GM12878 (cell line): ENCODE data around the gene LTN1. TPM values are rescaled to one million over a fixed set of nuclear protein-coding genes. Genes with fewer than 3 reads are reported as not detected.

Experiments used
- BCL11A ChIP-seq: IDR thresholded peaks from 2 replicates; pipeline ENCODE4 v1.6.1; 2011; ENCODE audit warnings: low read depth, low read length
- CHD1 ChIP-seq: IDR thresholded peaks from 2 replicates; pipeline ENCODE4 v1.6.1; 2012; ENCODE audit warnings: low read depth, low read length, improper control_type of control experiment
- E2F4 ChIP-seq: IDR thresholded peaks from 2 replicates; pipeline ENCODE4 v1.6.1; 2012; ENCODE audit warnings: low read depth, low read length, improper control_type of control experiment
- ETV6 ChIP-seq, 2 experiments: fragments of 450-650 bp in 1 of 2; IDR thresholded peaks in 1 of 2; conservative IDR thresholded peaks in 1 of 2; 2 replicates each; pipeline ENCODE4 v1.6.1; 2014; ENCODE audit warnings: antibody characterized with exemption in 1 of 2, borderline replicate concordance in 1 of 2, low read depth in 1 of 2, mild to moderate bottlenecking in 1 of 2, moderate library complexity in 1 of 2
- EZH2 ChIP-seq: IDR thresholded peaks from 2 replicates; pipeline ENCODE4 v1.6.1; 2012; ENCODE audit warnings: low read depth, mild to moderate bottlenecking, control low read depth, inconsistent platforms, low read length, borderline replicate concordance; ENCODE audit not compliant: control insufficient read depth
- FOXM1 ChIP-seq: IDR thresholded peaks from 2 replicates; pipeline ENCODE4 v1.6.1; 2012; ENCODE audit warnings: low read depth, mild to moderate bottlenecking, inconsistent platforms, low read length, moderate library complexity
- GABPA ChIP-seq: IDR thresholded peaks from 2 replicates; pipeline ENCODE4 v1.6.1; 2014; ENCODE audit warnings: antibody characterized with exemption, low read depth, mild to moderate bottlenecking, inconsistent platforms
- KAT2A ChIP-seq: conservative IDR thresholded peaks from 2 replicates; pipeline ENCODE4 v1.6.1; 2011; ENCODE audit warnings: low read depth, low read length; ENCODE audit not compliant: control insufficient read depth
- MTA2 ChIP-seq: fragments of 450-650 bp; IDR thresholded peaks from 2 replicates; pipeline ENCODE4 v1.6.1; 2016; ENCODE audit warnings: low read depth, mild to moderate bottlenecking, moderate library complexity
- MTA3 ChIP-seq: IDR thresholded peaks from 2 replicates; pipeline ENCODE4 v1.6.1; 2012; ENCODE audit warnings: low read length, inconsistent platforms, borderline replicate concordance
- MYC ChIP-seq: IDR thresholded peaks from 2 replicates; pipeline ENCODE4 v1.6.1; 2011; ENCODE audit warnings: mild to moderate bottlenecking, low read length, moderate library complexity, inconsistent platforms; ENCODE audit not compliant: insufficient read depth, insufficient replicate concordance, insufficient read length, severe bottlenecking
- NKRF ChIP-seq: fragments of 450-650 bp; conservative IDR thresholded peaks from 2 replicates; pipeline ENCODE4 v1.6.1; 2017; ENCODE audit warnings: mild to moderate bottlenecking, moderate library complexity
- NR2C1 ChIP-seq: fragments of 450-650 bp; IDR thresholded peaks from 2 replicates; pipeline ENCODE4 v1.6.1; 2017; ENCODE audit warnings: antibody characterized with exemption, mild to moderate bottlenecking, moderate library complexity
- NR2C2 ChIP-seq: IDR thresholded peaks from 2 replicates; pipeline ENCODE4 v1.6.1; 2011; ENCODE audit warnings: borderline replicate concordance, low read depth; ENCODE audit not compliant: control insufficient read depth, insufficient read length
- PBX3 ChIP-seq: IDR thresholded peaks from 2 replicates; pipeline ENCODE4 v1.6.1; 2011; ENCODE audit warnings: mild to moderate bottlenecking, low read depth, low read length, moderate library complexity; ENCODE audit not compliant: insufficient replicate concordance
- POLR2AphosphoS2 ChIP-seq: IDR thresholded peaks from 2 replicates; pipeline ENCODE4 v1.6.1; 2011; ENCODE audit warnings: low read depth, mild to moderate bottlenecking, low read length, improper control_type of control experiment, moderate library complexity
- POU2F2 ChIP-seq: IDR thresholded peaks from 3 replicates; pipeline ENCODE4 v1.6.1; 2011; ENCODE audit warnings: low read depth, mild to moderate bottlenecking, low read length, borderline replicate concordance
- RBBP5 ChIP-seq: fragments of 200-600 bp; sonication (generic); conservative IDR thresholded peaks from 2 replicates; pipeline ENCODE4 v1.6.1; 2016
- SMC3 ChIP-seq: IDR thresholded peaks from 2 replicates; pipeline ENCODE4 v1.6.1; 2011; ENCODE audit warnings: low read length, improper control_type of control experiment, borderline replicate concordance
- YBX1 ChIP-seq: fragments of 450-650 bp; IDR thresholded peaks from 2 replicates; pipeline ENCODE4 v1.6.1; 2016; ENCODE audit warnings: antibody characterized with exemption
- YY1 ChIP-seq: IDR thresholded peaks from 2 replicates; pipeline ENCODE4 v1.6.1; 2011; ENCODE audit warnings: low read depth, mild to moderate bottlenecking, low read length
- ZNF592 ChIP-seq: fragments of 450-650 bp; IDR thresholded peaks from 2 replicates; pipeline ENCODE4 v1.6.1; 2017; ENCODE audit warnings: mild to moderate bottlenecking, moderate library complexity
- polyA plus RNA-seq, 11 experiments: library from polyadenylated mRNA; depleted of rRNA in 4 of 11; unstranded in 6 of 11; stranded (reverse) in 5 of 11; fragments of >200 nt; fragmentation: Nextera tagmentation in 4 of 11; fragmentation: Illumina TruSeq in 1 of 11; extraction: Ambion mirVana in 4 of 11; extraction: Trizol in 1 of 11; gene quantifications; 1 replicate in 1 of 11; 2 replicates in 10 of 11; pipeline versions ENCODE4 v1.2.1 to v1.2.3, GENCODE V29; 2011 to 2016; ENCODE audit warnings: inconsistent platforms in 2 of 11, missing spikeins in 2 of 11, low read depth in 1 of 11
- total RNA-seq, 4 experiments: library from RNA; depleted of rRNA in 3 of 4; stranded (reverse); fragments of >200 nt in 3 of 4; fragmentation: Illumina TruSeq in 1 of 4; extraction: Trizol in 1 of 4; gene quantifications; 2 replicates each; pipeline versions ENCODE4 v1.2.1 to v1.2.3, GENCODE V29; 2013 to 2021

LTN1 gene
- total and polyA plus RNA-seq, 10 of the 15 experiments (the other 5 are each of a cell fraction or from before 2014, with no cell fraction given) = 3.5 to 17.3 (median 12.3) TPM

GRCh38 chr21:29002442-29003144, 9.9 kb upstream of the LTN1 start (continued):
- peak; percentile 85 for TF ChIP-seq NKRF
- peak; percentile 49 for TF ChIP-seq PBX3
- TF ChIP-seq FOXM1 = no peak
- no peak for TF ChIP-seq SMC3
- TF ChIP-seq GABPA = peak; percentile 90
- TF ChIP-seq ETV6 (conservative IDR thresholded peaks at IDR 0.05 in 1 of 2, IDR thresholded peaks at IDR 0.05 in 1 of 2; ENCODE audit: borderline replicate concordance in 1 of 2, low read depth in 1 of 2) = no peak
- no peak for TF ChIP-seq CHD1
- TF ChIP-seq MTA2 = peak; percentile 77
- peak; percentile 62; the same call in 1 of the 2 replicates for TF ChIP-seq YY1
- TF ChIP-seq MTA3 = 0 out of 2 replicates have a peak, but pooled peaks have one; percentile 63
- TF ChIP-seq POU2F2 = peak; percentile 91
- peak; percentile 96 for TF ChIP-seq NR2C2
- peak; percentile 34 for TF ChIP-seq MYC
- TF ChIP-seq ZNF592 = peak; percentile 61; the same call in 1 of the 2 replicates
- TF ChIP-seq NR2C1 = peak; percentile 97
- no peak for TF ChIP-seq KAT2A
- no peak for TF ChIP-seq E2F4
- TF ChIP-seq POLR2AphosphoS2 = peak; percentile 97
- no peak for TF ChIP-seq EZH2
- TF ChIP-seq YBX1 = no peak
- no peak for TF ChIP-seq BCL11A
- no peak for TF ChIP-seq RBBP5
